ENCODE measurements around the gene TTLL4.

The TTLL4 gene

GRCh38 chr2:218780851-218781690 is 70.4 kb downstream of the TTLL4 start:
- H3F3A ChIP-seq (ENCODE audit: low read depth), result no peaks in the 10 kb centered on the region
- TF ChIP-seq CTCF (conservative IDR thresholded peaks at IDR 0.05; ENCODE audit: low read length) (no peak), EZH2phosphoT487 (IDR thresholded peaks at IDR 0.05; ENCODE audit: borderline replicate concordance) (no peak)
- H4K20me1 ChIP-seq (ENCODE audit: insufficient read depth, low read length, poor library complexity, severe bottlenecking), result no peaks in the 10 kb centered on the region
- H3K4me1 ChIP-seq (ENCODE audit: insufficient read depth, low read length, poor library complexity, severe bottlenecking), result no peaks in the 10 kb centered on the region
- no peaks in the 10 kb centered on the region for H3K27me3 ChIP-seq (ENCODE audit: insufficient read depth, low read length, poor library complexity, severe bottlenecking)
- H3K79me2 ChIP-seq (ENCODE audit: insufficient read depth, low read length), result no peaks in the 10 kb centered on the region
- no peak overlapping the region for H2AFZ ChIP-seq (ENCODE audit: low read length)
- no peaks in the 10 kb centered on the region for H3K9me2 ChIP-seq (replicated peaks; ENCODE audit: low read depth, low read length)
- H3K4me3 ChIP-seq (ENCODE audit: low read length, poor library complexity, severe bottlenecking), result no peak overlapping the region
- H3K36me3 ChIP-seq (ENCODE audit: insufficient read depth, low read length), result no peaks in the 10 kb centered on the region
- H3K4me2 ChIP-seq (ENCODE audit: low read depth, low read length, poor library complexity, severe bottlenecking), result no peak overlapping the region
- no peaks in the 10 kb centered on the region for H3K9me3 ChIP-seq (ENCODE audit: insufficient read depth, low read depth, low read length)
- no peak overlapping the region for H3K9ac ChIP-seq (ENCODE audit: low read depth, low read length, poor library complexity, severe bottlenecking)

GRCh38 chr2:218781691-218782527 is 71.3 kb downstream of the TTLL4 start, which contains the start of gene CYP27A1:
TSS of gene CYP27A1 (plus strand) at chr2:218782147. CDS start at chr2:218782183, 36 bp downstream.
- Histone ChIP-seq H3K79me2 (ENCODE audit: insufficient read depth, low read length) (no peaks in the 10 kb centered on the region), H3K4me3 (ENCODE audit: low read length, poor library complexity, severe bottlenecking) (no peak within 1 kb of the TSS), H3K9me2 (replicated peaks; ENCODE audit: low read depth, low read length) (no peaks in the 10 kb centered on the region), H4K20me1 (ENCODE audit: insufficient read depth, low read length, poor library complexity, severe bottlenecking) (no peaks in the 10 kb centered on the region), H3K9ac (ENCODE audit: low read depth, low read length, poor library complexity, severe bottlenecking) (no peak within 1 kb of the TSS), H3F3A (ENCODE audit: low read depth) (no peaks in the 10 kb centered on the region), H3K4me2 (ENCODE audit: low read depth, low read length, poor library complexity, severe bottlenecking) (no peak within 1 kb of the TSS), H3K36me3 (ENCODE audit: insufficient read depth, low read length) (no peaks in the 10 kb centered on the region), H3K4me1 (ENCODE audit: insufficient read depth, low read length, poor library complexity, severe bottlenecking) (no peaks in the 10 kb centered on the region), H2AFZ (ENCODE audit: low read length) (no peak within 1 kb of the TSS), H3K9me3 (ENCODE audit: insufficient read depth, low read depth, low read length) (no peaks in the 10 kb centered on the region), H3K27me3 (ENCODE audit: insufficient read depth, low read length, poor library complexity, severe bottlenecking) (no peaks in the 10 kb centered on the region)
- TF ChIP-seq EZH2phosphoT487 (IDR thresholded peaks at IDR 0.05; ENCODE audit: borderline replicate concordance) (no peak), CTCF (conservative IDR thresholded peaks at IDR 0.05; ENCODE audit: low read length) (no peak)

- Histone ChIP-seq H3K9ac (ENCODE audit: low read depth, low read length, poor library complexity, severe bottlenecking) (no peak overlapping the region), H3K36me3 (ENCODE audit: insufficient read depth, low read length) (no peaks in the 10 kb centered on the region), H2AFZ (ENCODE audit: low read length) (no peak overlapping the region), H3K4me3 (ENCODE audit: low read length, poor library complexity, severe bottlenecking) (no peak overlapping the region), H3K27me3 (ENCODE audit: insufficient read depth, low read length, poor library complexity, severe bottlenecking) (no peaks in the 10 kb centered on the region), H3K4me2 (ENCODE audit: low read depth, low read length, poor library complexity, severe bottlenecking) (no peak overlapping the region), H3K4me1 (ENCODE audit: insufficient read depth, low read length, poor library complexity, severe bottlenecking) (no peaks in the 10 kb centered on the region), H3K79me2 (ENCODE audit: insufficient read depth, low read length) (no peaks in the 10 kb centered on the region), H3K9me2 (replicated peaks; ENCODE audit: low read depth, low read length) (no peaks in the 10 kb centered on the region), H3F3A (ENCODE audit: low read depth) (no peaks in the 10 kb centered on the region), H4K20me1 (ENCODE audit: insufficient read depth, low read length, poor library complexity, severe bottlenecking) (no peaks in the 10 kb centered on the region), H3K9me3 (ENCODE audit: insufficient read depth, low read depth, low read length) (no peaks in the 10 kb centered on the region)
- no peak for TF ChIP-seq EZH2phosphoT487 (IDR thresholded peaks at IDR 0.05; ENCODE audit: borderline replicate concordance)
- no peak for TF ChIP-seq CTCF (conservative IDR thresholded peaks at IDR 0.05; ENCODE audit: low read length)
Observed at GRCh38 chr2:218782528-218782844, 71.9 kb downstream of the TTLL4 start.

Measured in Loucy (cell line).